ENCODE results near the gene MIB2. TPM values are rescaled to one million over a fixed set of nuclear protein-coding genes. Genes with fewer than 3 reads are reported as not detected.

MIB2 gene
- total RNA-seq, 1 donor from 2014 or later: 78.2 TPM

GRCh38 chr1:1619917-1620361 is 4.6 kb downstream of the MIB2 start:
- Histone ChIP-seq H3K36me3 (ENCODE audit: control insufficient read depth, insufficient read depth, low read length) (peaks cover 3% of the 10 kb centered on the region), H3K27me3 (ENCODE audit: control insufficient read depth, insufficient read depth, low read length) (no peaks in the 10 kb centered on the region), H3K4me3 (ENCODE audit: low read depth, low read length) (no peak overlapping the region)
- peak; percentile 34 for TF ChIP-seq CTCF (IDR thresholded peaks at IDR 0.05; ENCODE audit: insufficient read depth, low read length, severe bottlenecking)
- DNase-seq (ENCODE audit: low read depth): no peak
- no peak for FAIRE-seq

GRCh38 chr1:1620433-1621139 is 5.3 kb downstream of the MIB2 start:
- TF ChIP-seq CTCF (IDR thresholded peaks at IDR 0.05; ENCODE audit: insufficient read depth, low read length, severe bottlenecking): no peak
- no peaks in the 10 kb centered on the region for H3K27me3 ChIP-seq (ENCODE audit: control insufficient read depth, insufficient read depth, low read length)
- FAIRE-seq (no peak), DNase-seq (ENCODE audit: low read depth) (no peak)
- H3K4me3 ChIP-seq (ENCODE audit: low read depth, low read length): no peak overlapping the region
- H3K36me3 ChIP-seq (ENCODE audit: control insufficient read depth, insufficient read depth, low read length): peaks cover 3% of the 10 kb centered on the region

GRCh38 chr1:1621173-1622009 is 6.1 kb downstream of the MIB2 start:
- FAIRE-seq (no peak), DNase-seq (ENCODE audit: low read depth) (no peak)
- no peaks in the 10 kb centered on the region for H3K27me3 ChIP-seq (ENCODE audit: control insufficient read depth, insufficient read depth, low read length)
- H3K36me3 ChIP-seq (ENCODE audit: control insufficient read depth, insufficient read depth, low read length): peaks cover 3% of the 10 kb centered on the region
- H3K4me3 ChIP-seq (ENCODE audit: low read depth, low read length): no peak overlapping the region
- no peak for TF ChIP-seq CTCF (IDR thresholded peaks at IDR 0.05; ENCODE audit: insufficient read depth, low read length, severe bottlenecking)

- Histone ChIP-seq H3K36me3 (ENCODE audit: control insufficient read depth, insufficient read depth, low read length) (peaks cover 3% of the 10 kb centered on the region), H3K27me3 (ENCODE audit: control insufficient read depth, insufficient read depth, low read length) (no peaks in the 10 kb centered on the region), H3K4me3 (ENCODE audit: low read depth, low read length) (no peak overlapping the region)
- TF ChIP-seq CTCF (IDR thresholded peaks at IDR 0.05; ENCODE audit: insufficient read depth, low read length, severe bottlenecking): no peak
- no peak for FAIRE-seq
- DNase-seq (ENCODE audit: low read depth): no peak
These were observed 6.9 kb downstream of the MIB2 start for GRCh38 chr1:1622010-1622787.

GRCh38 chr1:1622788-1623094 is 7.4 kb downstream of the MIB2 start:
- peaks cover 1% of the 10 kb centered on the region for H3K36me3 ChIP-seq (ENCODE audit: control insufficient read depth, insufficient read depth, low read length)
- DNase-seq (ENCODE audit: low read depth): no peak
- H3K27me3 ChIP-seq (ENCODE audit: control insufficient read depth, insufficient read depth, low read length): no peaks in the 10 kb centered on the region
- H3K4me3 ChIP-seq (ENCODE audit: low read depth, low read length): no peak overlapping the region
- TF ChIP-seq CTCF (IDR thresholded peaks at IDR 0.05; ENCODE audit: insufficient read depth, low read length, severe bottlenecking): no peak
- no peak for FAIRE-seq

Data from bronchial epithelial cell (primary cell).